ENCODE measurements around the gene LRPAP1. TPM values are rescaled to one million over a fixed set of nuclear protein-coding genes. Genes with fewer than 3 reads are reported as not detected.
"Not testable (repeated sequence)": the region's sequence is repeated elsewhere in the genome, so short reads cannot be mapped to it uniquely, and the experiment has no call there.

The LRPAP1 gene
- total RNA-seq, 1 experiment from 2014 or later: 90.8 TPM

GRCh38 chr4:3531879-3532750 is at the start of gene LRPAP1 (continued):
- TF ChIP-seq CBFB (CRISPR knock-in tag; IDR thresholded peaks at IDR 0.05; ENCODE audit: low read depth): no peak
- TF ChIP-seq, protein P1, sequence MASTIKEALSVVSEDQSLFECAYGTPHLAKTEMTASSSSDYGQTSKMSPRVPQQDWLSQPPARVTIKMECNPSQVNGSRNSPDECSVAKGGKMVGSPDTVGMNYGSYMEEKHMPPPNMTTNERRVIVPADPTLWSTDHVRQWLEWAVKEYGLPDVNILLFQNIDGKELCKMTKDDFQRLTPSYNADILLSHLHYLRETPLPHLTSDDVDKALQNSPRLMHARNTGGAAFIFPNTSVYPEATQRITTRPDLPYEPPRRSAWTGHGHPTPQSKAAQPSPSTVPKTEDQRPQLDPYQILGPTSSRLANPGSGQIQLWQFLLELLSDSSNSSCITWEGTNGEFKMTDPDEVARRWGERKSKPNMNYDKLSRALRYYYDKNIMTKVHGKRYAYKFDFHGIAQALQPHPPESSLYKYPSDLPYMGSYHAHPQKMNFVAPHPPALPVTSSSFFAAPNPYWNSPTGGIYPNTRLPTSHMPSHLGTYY (CRISPR knock-in tag; IDR thresholded peaks at IDR 0.05): no peak
- peak; percentile 54; the same call in 1 of the 2 replicates for TF ChIP-seq MAX (CRISPR knock-in tag; IDR thresholded peaks at IDR 0.05)
- TF ChIP-seq, protein P2, sequence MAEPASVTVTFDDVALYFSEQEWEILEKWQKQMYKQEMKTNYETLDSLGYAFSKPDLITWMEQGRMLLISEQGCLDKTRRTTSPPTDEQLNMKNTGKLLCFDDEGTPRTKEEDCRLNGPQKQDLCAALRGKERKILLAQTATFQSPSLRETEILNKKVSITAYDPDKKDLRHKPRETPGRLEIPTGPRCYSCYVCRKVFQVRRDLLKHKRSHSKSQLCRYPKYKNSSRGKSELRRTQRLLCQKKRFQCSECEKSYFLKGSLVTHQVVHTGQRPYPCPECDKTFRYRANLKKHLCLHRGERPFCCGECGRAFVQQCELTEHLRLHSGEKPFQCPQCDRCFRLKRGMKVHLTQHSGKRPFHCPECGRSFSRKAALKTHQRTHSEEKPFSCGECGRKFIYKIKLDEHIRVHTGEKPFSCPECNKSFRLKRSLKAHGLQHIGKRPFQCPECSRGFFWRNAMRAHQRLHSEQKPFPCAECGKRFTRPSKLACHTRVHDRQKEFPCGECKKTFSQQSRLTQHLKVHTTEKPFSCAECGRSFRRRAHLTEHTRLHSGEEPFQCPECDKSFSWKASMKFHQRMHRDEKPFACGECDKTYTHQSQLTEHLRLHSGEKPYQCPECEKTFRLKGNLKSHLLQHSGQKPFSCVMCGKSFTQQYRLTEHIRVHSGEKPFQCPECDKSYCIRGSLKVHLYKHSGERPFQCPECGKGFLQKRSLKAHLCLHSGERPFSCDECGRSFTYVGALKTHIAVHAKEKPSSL (CRISPR knock-in tag; conservative IDR thresholded peaks at IDR 0.05): no peak
- TF ChIP-seq NFE2L1 (CRISPR knock-in tag; IDR thresholded peaks at IDR 0.05): no peak
- TF ChIP-seq, protein P3, sequence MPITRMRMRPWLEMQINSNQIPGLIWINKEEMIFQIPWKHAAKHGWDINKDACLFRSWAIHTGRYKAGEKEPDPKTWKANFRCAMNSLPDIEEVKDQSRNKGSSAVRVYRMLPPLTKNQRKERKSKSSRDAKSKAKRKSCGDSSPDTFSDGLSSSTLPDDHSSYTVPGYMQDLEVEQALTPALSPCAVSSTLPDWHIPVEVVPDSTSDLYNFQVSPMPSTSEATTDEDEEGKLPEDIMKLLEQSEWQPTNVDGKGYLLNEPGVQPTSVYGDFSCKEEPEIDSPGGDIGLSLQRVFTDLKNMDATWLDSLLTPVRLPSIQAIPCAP (CRISPR knock-in tag; IDR thresholded peaks at IDR 0.05): no peak
- TF ChIP-seq FOXK1 (CRISPR knock-in tag; IDR thresholded peaks at IDR 0.05): 0 out of 2 replicates have a peak, but pooled peaks have one; percentile 36
- TF ChIP-seq MLX (CRISPR knock-in tag; IDR thresholded peaks at IDR 0.05): no peak
- no peak for TF ChIP-seq JAZF1 (CRISPR knock-in tag; IDR thresholded peaks at IDR 0.05)
- 0 out of 2 replicates have a peak, but pooled peaks have one; percentile 15 for TF ChIP-seq KAT7 (CRISPR knock-in tag; IDR thresholded peaks at IDR 0.05; ENCODE audit: borderline replicate concordance)
- no peak for TF ChIP-seq TEAD1 (CRISPR knock-in tag; IDR thresholded peaks at IDR 0.05)
- TF ChIP-seq, protein P4, sequence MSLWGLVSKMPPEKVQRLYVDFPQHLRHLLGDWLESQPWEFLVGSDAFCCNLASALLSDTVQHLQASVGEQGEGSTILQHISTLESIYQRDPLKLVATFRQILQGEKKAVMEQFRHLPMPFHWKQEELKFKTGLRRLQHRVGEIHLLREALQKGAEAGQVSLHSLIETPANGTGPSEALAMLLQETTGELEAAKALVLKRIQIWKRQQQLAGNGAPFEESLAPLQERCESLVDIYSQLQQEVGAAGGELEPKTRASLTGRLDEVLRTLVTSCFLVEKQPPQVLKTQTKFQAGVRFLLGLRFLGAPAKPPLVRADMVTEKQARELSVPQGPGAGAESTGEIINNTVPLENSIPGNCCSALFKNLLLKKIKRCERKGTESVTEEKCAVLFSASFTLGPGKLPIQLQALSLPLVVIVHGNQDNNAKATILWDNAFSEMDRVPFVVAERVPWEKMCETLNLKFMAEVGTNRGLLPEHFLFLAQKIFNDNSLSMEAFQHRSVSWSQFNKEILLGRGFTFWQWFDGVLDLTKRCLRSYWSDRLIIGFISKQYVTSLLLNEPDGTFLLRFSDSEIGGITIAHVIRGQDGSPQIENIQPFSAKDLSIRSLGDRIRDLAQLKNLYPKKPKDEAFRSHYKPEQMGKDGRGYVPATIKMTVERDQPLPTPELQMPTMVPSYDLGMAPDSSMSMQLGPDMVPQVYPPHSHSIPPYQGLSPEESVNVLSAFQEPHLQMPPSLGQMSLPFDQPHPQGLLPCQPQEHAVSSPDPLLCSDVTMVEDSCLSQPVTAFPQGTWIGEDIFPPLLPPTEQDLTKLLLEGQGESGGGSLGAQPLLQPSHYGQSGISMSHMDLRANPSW (CRISPR knock-in tag; conservative IDR thresholded peaks at IDR 0.05; ENCODE audit: low read depth): no peak
- no peak for TF ChIP-seq TCF7 (CRISPR knock-in tag; IDR thresholded peaks at IDR 0.05; ENCODE audit: low read depth)
- peak; percentile 89 for TF ChIP-seq FOXP1 (CRISPR knock-in tag; IDR thresholded peaks at IDR 0.05; ENCODE audit: borderline replicate concordance)
- TF ChIP-seq PREB (CRISPR knock-in tag; IDR thresholded peaks at IDR 0.05; ENCODE audit: borderline replicate concordance): no peak

GRCh38 chr4:3581334-3582090 is 49.3 kb upstream of the LRPAP1 start:
- POLR2A ChIA-PET, H3K4me1 Mint-ChIP-seq, CTCF ChIA-PET: not testable (repeated sequence)

DNA sequence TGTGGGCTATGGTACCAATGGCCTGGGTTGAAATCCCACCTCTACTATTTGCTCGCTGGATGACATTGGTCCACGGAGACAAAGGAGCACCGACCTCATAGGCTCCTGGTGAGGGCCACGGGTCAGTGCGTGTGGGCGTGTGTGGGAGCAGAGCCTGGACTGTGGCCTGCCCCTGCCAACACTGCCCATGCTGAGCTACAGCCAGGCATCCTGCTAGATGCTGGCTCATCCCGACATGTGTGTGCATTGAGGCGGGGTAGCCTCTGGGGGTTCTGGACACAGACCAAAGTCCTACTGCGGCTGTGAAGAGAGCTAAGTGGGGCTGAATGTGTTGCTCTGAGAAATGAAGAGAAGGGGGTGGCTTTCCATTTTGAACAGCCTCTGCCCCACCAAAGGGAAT is 48.6 kb upstream of the LRPAP1 start:
- POLR2A ChIA-PET; H3K4me3 Mint-ChIP-seq; H3K27ac Mint-ChIP-seq; H3K9me3 Mint-ChIP-seq; H3K4me1 Mint-ChIP-seq; H3K27me3 Mint-ChIP-seq (ENCODE audit: low read depth); ATAC-seq; DNase-seq (ENCODE audit: low spot score); H3K36me3 Mint-ChIP-seq; CTCF ChIA-PET: not testable (repeated sequence)

More at GRCh38 chr4:3581334-3582090, 49.3 kb upstream of the LRPAP1 start:
- not testable (repeated sequence) for ATAC-seq; H3K4me3 Mint-ChIP-seq; DNase-seq (ENCODE audit: low spot score); H3K27me3 Mint-ChIP-seq (ENCODE audit: low read depth); H3K27ac Mint-ChIP-seq; H3K9me3 Mint-ChIP-seq; H3K36me3 Mint-ChIP-seq

GRCh38 chr4:3578527-3579144 is 46.4 kb upstream of the LRPAP1 start:
- H3K9me3 Mint-ChIP-seq; H3K36me3 Mint-ChIP-seq; POLR2A ChIA-PET; H3K4me3 Mint-ChIP-seq; CTCF ChIA-PET; ATAC-seq; H3K27me3 Mint-ChIP-seq (ENCODE audit: low read depth); H3K4me1 Mint-ChIP-seq; H3K27ac Mint-ChIP-seq; DNase-seq (ENCODE audit: low spot score): not testable (repeated sequence)
